ENCODE measurements around the gene GDNF.

GDNF gene

GRCh38 chr5:37838933-37839341, 904 bp downstream of the GDNF start:
- no peak for DNase-seq (ENCODE audit: extremely low read depth, low read depth)
- TF ChIP-seq CTCF (IDR thresholded peaks at IDR 0.05; ENCODE audit: low read depth, low read length): no peak

GRCh38 chr5:37838152-37838932, 1.5 kb downstream of the GDNF start:
- TF ChIP-seq CTCF (IDR thresholded peaks at IDR 0.05; ENCODE audit: low read depth, low read length): peak; percentile 22
- no peak for DNase-seq (ENCODE audit: extremely low read depth, low read depth)

GRCh38 chr5:37837414-37838032, 2.3 kb downstream of the GDNF start:
- DNase-seq (ENCODE audit: extremely low read depth, low read depth): no peak
- TF ChIP-seq CTCF (IDR thresholded peaks at IDR 0.05; ENCODE audit: low read depth, low read length): peak; percentile 87

GRCh38 chr5:37836592-37837413, 3.0 kb downstream of the GDNF start:
- no peak for DNase-seq (ENCODE audit: extremely low read depth, low read depth)
- TF ChIP-seq CTCF (IDR thresholded peaks at IDR 0.05; ENCODE audit: low read depth, low read length): no peak; the same call in 1 of the 2 replicates

GRCh38 chr5:37836235-37836591, 3.6 kb downstream of the GDNF start:
- DNase-seq (ENCODE audit: extremely low read depth, low read depth): no peak
- no peak for TF ChIP-seq CTCF (IDR thresholded peaks at IDR 0.05; ENCODE audit: low read depth, low read length)

- TF ChIP-seq CTCF (IDR thresholded peaks at IDR 0.05; ENCODE audit: low read depth, low read length): no peak
- no peak for DNase-seq (ENCODE audit: extremely low read depth, low read depth)
Measured at GRCh38 chr5:37835380-37835973, 4.4 kb downstream of the GDNF start.

Data from AG09319 (cell line).